ENCODE data around the gene DUSP19.

The DUSP19 gene

GRCh38 chr2:183124222-183124956 lies 45.8 kb downstream of the DUSP19 start, which contains the start of gene NUP35:
Gene NUP35, plus strand, starts transcription at chr2:183124443. Its CDS starts 15 bp downstream, at chr2:183124458.
- DNase-seq (ENCODE audit: extremely low read depth in 1 of 2, low read depth in 1 of 2), result peak; percentile 54 to 74

- no peak for DNase-seq (ENCODE audit: extremely low read depth in 1 of 2, low read depth in 1 of 2)
Measured at GRCh38 chr2:183124957-183125255, 46.4 kb downstream of the DUSP19 start.

- no peak for DNase-seq (ENCODE audit: extremely low read depth in 1 of 2, low read depth in 1 of 2)
Measured at GRCh38 chr2:183125659-183126341, 47.3 kb downstream of the DUSP19 start.

- no peak for DNase-seq (ENCODE audit: extremely low read depth in 1 of 2, low read depth in 1 of 2)
Measured at GRCh38 chr2:183126635-183127034, 48.1 kb downstream of the DUSP19 start.

GRCh38 chr2:183134016-183134415 lies 55.5 kb downstream of the DUSP19 start:
- no peak for DNase-seq (ENCODE audit: extremely low read depth in 1 of 2, low read depth in 1 of 2)

- no peak for DNase-seq (ENCODE audit: extremely low read depth in 1 of 2, low read depth in 1 of 2)
Measured at GRCh38 chr2:183148955-183149354, 70.4 kb downstream of the DUSP19 start.

GRCh38 chr2:183149489-183149888 lies 70.9 kb downstream of the DUSP19 start:
- no peak for DNase-seq (ENCODE audit: extremely low read depth in 1 of 2, low read depth in 1 of 2)

Data from stimulated activated CD8-positive, alpha-beta memory T cell treated with anti-CD3 and anti-CD28 coated beads, Interleukin-7, amount 100 ng/mL, for 48 hours (primary cell).